ENCODE results near the gene PPP1R9B.

The PPP1R9B gene

DNA sequence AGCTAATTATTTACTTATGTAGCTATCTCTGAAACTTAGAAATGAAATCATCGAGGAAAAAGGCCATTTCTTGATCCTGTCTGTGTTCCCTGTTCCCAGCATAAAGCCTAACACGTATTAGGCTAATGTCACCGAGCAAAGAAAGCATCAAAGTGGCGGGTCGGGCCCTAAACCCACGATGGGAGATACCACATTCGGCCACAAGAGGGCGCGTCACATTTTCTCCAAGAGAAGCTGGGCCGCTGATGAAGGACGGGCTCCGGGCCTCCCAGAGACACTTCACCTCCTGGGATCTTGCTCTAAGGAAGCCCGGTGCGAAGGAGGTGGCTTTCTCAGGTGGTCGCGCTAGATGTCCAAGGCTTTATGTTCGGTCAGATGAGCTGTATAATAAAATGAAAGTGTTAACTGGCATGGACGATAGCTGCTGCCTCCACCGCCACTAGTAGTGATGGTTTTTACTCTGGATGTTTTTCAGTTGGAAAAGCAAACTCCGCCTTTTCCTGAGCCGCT, 56.2 kb downstream of the PPP1R9B start:
- no peak for TF ChIP-seq ZNF274 (IDR thresholded peaks at IDR 0.05; ENCODE audit: low read depth, low read length)
- peak overlapping the region; percentile 61 for H3K4me3 ChIP-seq (ENCODE audit: low read length)

- no peak overlapping the region for H3K4me3 ChIP-seq (ENCODE audit: low read length)
- TF ChIP-seq ZNF274 (IDR thresholded peaks at IDR 0.05; ENCODE audit: low read depth, low read length), result no peak
These were observed 56.7 kb downstream of the PPP1R9B start for GRCh38 chr17:50093807-50094206.

DNA sequence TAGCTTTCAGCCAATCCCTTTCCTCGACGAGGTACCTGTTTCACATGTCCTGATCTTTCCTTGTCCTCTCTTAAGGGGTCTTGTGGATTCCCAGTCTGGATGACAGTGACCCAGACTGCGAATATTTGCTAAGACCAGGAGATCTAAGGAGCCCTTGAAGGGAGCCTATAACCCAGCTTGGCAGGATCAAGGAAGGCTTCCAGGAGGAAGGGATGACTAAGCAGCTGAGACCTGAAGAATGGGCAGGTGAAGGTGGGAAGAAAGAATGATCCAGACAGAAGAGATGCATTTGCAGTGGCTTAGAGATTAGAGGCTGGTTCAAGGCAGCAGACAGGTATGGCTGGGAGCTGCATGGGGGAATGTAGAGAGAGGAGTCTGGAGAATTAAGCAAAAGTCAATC, 57.2 kb downstream of the PPP1R9B start:
- no peak overlapping the region for H3K4me3 ChIP-seq (ENCODE audit: low read length)
- TF ChIP-seq ZNF274 (IDR thresholded peaks at IDR 0.05; ENCODE audit: low read depth, low read length), result no peak

DNA sequence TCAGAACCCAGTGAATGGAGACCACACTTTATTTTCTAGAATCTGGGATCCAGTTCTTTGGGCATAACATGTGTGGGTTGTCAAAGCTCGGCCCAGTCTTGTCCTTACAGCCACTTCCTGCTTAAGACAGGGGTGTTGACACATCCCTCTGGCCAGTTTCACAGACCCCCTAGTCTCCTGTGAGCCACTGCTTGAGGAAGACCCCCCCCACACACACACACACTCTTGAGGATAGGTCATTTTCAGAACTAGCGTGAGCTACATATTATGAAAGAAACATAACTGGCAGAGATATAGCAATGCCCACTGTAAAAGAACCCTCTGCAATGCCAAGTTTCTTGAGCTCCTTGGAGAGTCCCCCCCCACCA, 58.6 kb downstream of the PPP1R9B start:
- TF ChIP-seq ZNF274 (IDR thresholded peaks at IDR 0.05; ENCODE audit: low read depth, low read length), result no peak
- no peak overlapping the region for H3K4me3 ChIP-seq (ENCODE audit: low read length)

- TF ChIP-seq ZNF274 (IDR thresholded peaks at IDR 0.05; ENCODE audit: low read depth, low read length), result no peak
- H3K4me3 ChIP-seq (ENCODE audit: low read length), result no peak overlapping the region
These were observed 59.2 kb downstream of the PPP1R9B start for GRCh38 chr17:50090971-50091917.

GRCh38 chr17:50090071-50090470, 60.4 kb downstream of the PPP1R9B start:
- no peak for TF ChIP-seq ZNF274 (IDR thresholded peaks at IDR 0.05; ENCODE audit: low read depth, low read length)
- H3K4me3 ChIP-seq (ENCODE audit: low read length), result no peak overlapping the region

- no peak overlapping the region for H3K4me3 ChIP-seq (ENCODE audit: low read length)
These were observed 61.3 kb downstream of the PPP1R9B start for GRCh38 chr17:50088952-50089825.

DNA sequence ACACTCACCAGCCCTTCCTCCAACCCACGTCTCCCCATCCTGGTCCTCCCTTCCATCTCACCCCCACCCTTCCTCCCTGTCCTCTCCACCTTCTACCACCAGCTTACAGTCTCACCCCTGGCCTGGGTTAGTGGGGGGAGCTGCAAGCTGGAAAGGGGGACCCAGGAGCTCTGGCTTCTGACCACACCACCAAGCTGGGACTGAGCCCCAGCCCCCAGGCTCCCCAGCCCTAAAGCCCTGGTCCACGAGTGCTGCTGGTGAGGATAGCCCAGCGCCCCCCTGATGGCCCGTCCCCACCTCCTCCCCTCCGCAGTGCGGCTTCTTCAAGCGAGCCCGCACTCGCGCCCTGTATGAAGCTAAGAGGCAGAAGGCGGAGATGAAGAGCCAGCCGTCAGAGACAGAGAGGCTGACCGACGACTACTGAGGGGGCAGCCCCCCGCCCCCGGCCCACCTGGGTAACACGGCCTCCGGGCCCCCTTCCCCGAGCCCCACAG, 62.5 kb downstream of the PPP1R9B start:
- no peak for TF ChIP-seq ZNF274 (IDR thresholded peaks at IDR 0.05; ENCODE audit: low read depth, low read length)
- H3K4me3 ChIP-seq (ENCODE audit: low read length), result no peak overlapping the region

More at GRCh38 chr17:50088952-50089825, 61.3 kb downstream of the PPP1R9B start:
- no peak for TF ChIP-seq ZNF274 (IDR thresholded peaks at IDR 0.05; ENCODE audit: low read depth, low read length)

DNA sequence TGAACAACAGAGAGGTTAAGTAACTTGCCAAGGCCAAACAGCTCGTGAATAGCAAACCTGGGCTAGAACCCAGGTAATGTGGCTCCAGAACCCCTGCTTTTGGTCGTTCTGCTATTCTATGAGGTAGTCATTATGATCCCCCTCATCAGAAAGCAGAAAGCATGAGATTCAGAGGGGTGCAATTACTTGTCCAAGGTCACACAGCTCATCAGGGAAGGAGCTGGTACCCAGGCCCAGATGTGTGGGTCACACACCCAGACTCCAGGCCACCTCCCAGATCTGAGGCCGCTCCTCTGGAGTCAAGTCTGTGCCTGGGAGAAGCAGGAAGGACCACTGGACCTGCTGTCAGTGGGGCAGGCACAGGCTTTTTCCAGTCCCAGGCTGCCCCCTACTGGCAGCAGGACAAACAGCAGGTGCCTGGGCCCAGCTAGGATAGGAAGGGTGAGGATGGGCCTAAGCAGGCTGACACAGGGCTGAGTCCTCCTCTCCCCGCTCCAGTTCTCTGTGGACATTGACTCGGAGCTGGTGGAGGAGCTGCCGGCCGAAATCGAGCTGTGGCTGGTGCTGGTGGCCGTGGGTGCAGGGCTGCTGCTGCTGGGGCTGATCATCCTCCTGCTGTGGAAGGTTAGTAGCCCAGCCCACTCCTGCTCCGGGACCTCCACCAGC, 63.1 kb downstream of the PPP1R9B start:
- H3K4me3 ChIP-seq (ENCODE audit: low read length), result no peak overlapping the region

More for the DNA sequence above, 63.1 kb downstream of the PPP1R9B start:
- TF ChIP-seq ZNF274 (IDR thresholded peaks at IDR 0.05; ENCODE audit: low read depth, low read length), result no peak
